ENCODE results near the gene KAZN. TPM values are rescaled to one million over a fixed set of nuclear protein-coding genes. Genes with fewer than 3 reads are reported as not detected.

KAZN gene
- total RNA-seq, 1 donor from 2014 or later, result 37.2 TPM

DNA sequence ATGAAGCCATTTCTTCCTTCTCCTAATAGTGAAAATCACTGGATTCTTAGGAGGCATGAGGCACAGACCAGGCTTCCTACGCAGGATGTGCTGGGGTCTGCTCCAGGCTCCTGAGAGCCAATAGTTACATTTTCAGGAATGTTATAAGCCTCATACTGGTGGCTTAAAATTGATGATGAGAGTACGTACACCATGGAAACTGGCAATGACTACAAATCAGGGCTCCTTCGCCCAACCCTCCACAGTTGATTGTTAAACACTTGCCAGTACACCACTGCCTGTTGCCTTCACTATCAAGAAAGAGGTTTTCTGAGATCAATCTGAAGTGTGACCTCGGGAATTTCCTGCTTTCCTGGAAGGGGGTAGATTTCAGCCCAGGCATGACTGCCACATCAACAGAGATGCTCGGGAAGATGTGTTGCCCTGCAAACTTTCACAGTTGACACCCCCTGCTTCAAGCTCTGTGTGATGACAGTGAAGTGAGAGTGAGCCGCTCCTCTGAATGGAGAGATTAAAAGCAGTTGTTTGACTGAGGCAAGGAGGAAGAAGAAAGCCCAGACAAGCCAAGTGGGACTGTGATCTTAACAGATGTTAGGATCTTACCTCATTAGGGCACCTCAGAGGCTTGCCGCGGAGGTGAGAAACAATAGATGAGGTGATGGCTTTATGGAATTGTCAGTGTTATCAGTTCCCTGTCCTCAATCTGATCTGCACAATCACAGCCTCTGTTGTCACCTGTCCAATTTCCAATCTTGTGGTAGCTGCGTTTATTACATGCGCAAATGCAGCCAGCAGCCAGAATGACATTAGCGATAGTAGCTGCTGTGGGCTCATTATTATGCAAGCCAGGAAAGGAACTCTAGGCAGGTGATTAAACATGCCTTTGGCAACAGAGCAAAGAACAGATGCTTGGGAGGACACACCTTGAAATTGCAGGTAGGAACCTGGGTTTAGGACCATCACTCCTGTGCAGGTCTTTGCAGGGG, 277.3 kb downstream of the KAZN start:
- intact Hi-C loops (cut with DNase I), result no loop called here
- DNase-seq (ENCODE audit: low spot score) (no peak), ATAC-seq (no peak)

DNA sequence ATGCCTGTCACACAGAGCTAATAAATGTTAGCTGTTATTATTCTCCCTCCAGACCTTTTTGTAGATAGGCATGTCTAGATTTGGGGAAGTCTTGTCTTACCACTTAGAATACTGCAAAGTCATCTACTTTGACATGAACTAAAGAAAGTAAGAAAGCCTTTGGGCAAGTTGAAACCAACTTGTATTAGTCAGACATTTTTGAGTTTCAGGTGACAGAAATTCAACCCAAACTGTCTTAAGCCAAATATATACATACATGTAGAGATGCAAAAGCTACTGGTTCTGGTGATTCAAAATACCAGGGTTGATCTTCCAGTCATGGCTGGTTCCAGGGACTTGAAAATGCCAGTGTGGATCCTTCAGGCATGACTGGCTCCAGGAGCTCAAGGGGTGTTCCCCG, 278.3 kb downstream of the KAZN start:
- no peak for ATAC-seq
- DNase-seq (ENCODE audit: low spot score), result no peak
- intact Hi-C loops (cut with DNase I), result no loop called here

DNA sequence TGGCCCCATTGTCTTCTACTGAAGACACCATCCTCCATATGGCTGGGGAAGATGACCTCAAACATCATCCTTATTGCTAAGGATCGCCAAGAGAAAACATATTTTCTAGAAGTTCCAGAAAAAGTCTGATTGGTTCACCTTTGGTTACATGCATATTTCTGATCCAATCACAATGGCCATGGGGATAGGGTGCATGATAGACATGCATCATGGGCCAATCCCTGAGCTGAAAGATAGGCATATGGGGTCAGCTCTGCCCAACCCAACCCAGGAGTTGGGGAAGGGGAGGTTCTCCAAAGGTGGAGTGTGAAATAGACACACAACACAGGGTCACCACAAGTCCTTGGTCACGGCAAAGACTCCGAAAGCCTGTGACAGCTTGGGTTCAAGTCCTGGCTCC, 278.7 kb downstream of the KAZN start:
- intact Hi-C loops (cut with DNase I), result no loop called here
- DNase-seq (ENCODE audit: low spot score) (no peak), ATAC-seq (no peak)

- no peak for ATAC-seq
- intact Hi-C loops (cut with DNase I), result no loop called here
- no peak for DNase-seq (ENCODE audit: low spot score)
These were observed 279.6 kb downstream of the KAZN start for GRCh38 chr1:14878124-14878523.

- no peak for DNase-seq (ENCODE audit: low spot score)
- no peak for ATAC-seq
- intact Hi-C loops (cut with DNase I), result no loop called here
These were observed 280.5 kb downstream of the KAZN start for GRCh38 chr1:14878951-14879350.

- ATAC-seq, result peak; percentile 52
- no peak for DNase-seq (ENCODE audit: low spot score)
- intact Hi-C loops (cut with DNase I), result no loop called here
These were observed 282.2 kb downstream of the KAZN start for GRCh38 chr1:14880456-14881316.

- ATAC-seq (no peak), DNase-seq (ENCODE audit: low spot score) (no peak)
- intact Hi-C loops (cut with DNase I), result no loop called here
These were observed 283.5 kb downstream of the KAZN start for GRCh38 chr1:14881775-14882672.

GRCh38 chr1:14884614-14885175, 286.2 kb downstream of the KAZN start:
- no peak for ATAC-seq
- intact Hi-C loops (cut with DNase I), result no loop called here
- no peak for DNase-seq (ENCODE audit: low spot score)

DNA sequence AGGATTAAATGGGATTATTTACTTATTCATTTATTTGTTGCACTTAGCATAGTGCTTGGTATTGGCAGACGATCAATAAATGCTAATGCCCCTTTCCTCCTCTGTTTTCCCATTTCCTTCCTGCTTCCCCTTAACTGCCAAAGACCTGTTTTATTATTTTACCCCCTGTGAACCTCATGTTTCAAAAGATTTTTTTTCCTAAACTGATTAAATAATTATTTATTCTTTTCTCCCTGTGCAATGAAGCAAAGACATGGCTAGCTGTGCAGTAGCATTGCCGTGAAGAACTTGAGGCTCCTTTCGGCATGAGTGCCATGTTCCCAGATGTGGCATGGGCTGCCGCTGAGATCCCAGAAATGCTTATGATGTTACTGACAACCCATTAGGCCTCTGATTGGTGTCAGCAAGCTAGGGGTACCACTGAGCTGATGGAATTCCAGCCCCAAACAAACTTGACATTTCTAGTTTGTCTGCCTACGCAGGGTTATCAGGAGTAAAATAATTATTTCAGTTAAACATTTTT, 288.6 kb downstream of the KAZN start:
- no peak for ATAC-seq

GRCh38 chr1:14887764-14888350, 289.4 kb downstream of the KAZN start:
- intact Hi-C loops (cut with DNase I), result no loop called here
- ATAC-seq, result no peak
- DNase-seq (ENCODE audit: low spot score), result no peak

More for the DNA sequence above, 288.6 kb downstream of the KAZN start:
- intact Hi-C loops (cut with DNase I), result no loop called here
- DNase-seq (ENCODE audit: low spot score), result no peak

DNA sequence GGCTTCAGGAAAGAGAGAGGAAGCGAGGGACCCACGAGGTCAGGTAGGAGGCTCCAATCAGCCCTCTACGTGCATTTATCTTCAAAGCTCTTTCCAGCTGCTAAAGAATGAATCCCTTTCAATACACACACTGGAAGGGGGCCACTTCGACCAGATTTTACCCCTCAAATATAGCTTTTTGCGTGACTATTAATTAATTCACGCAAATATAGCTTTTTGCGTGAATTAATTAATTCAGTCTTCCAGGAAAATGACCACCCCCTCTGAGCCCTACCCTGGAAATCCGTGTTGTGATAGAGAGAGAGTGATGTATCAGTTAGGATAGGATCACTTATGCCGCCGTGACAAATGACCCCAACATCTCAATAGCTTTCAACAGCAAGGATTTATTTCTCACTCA, 289.9 kb downstream of the KAZN start:
- intact Hi-C loops (cut with DNase I), result no loop called here
- ATAC-seq (no peak), DNase-seq (ENCODE audit: low spot score) (no peak)

GRCh38 chr1:14889825-14890440, 291.4 kb downstream of the KAZN start:
- intact Hi-C loops (cut with DNase I), result no loop called here
- ATAC-seq, result no peak
- no peak for DNase-seq (ENCODE audit: low spot score)

DNA sequence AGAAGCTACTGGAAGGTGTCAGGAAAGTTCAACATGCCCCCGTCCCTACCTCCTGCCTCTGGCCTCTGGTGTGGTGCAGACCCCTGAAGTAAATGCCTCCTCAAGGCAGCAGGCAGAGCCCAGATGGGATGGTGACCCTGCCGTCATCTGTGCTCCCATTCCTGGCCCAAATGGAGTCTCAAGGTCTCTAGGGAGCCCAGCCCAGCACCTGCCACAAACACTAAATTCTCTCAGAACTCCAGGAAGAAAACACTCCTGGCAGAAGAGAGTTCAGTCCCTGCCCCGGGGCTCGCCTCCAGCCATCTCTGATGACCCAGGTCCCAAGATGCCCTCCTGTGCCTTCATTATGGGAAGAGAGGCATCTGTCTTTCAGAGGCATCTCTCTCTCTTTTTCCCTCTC, 293.5 kb downstream of the KAZN start:
- DNase-seq (ENCODE audit: low spot score), result no peak
- intact Hi-C loops (cut with DNase I), result no loop called here
- ATAC-seq, result no peak

DNA sequence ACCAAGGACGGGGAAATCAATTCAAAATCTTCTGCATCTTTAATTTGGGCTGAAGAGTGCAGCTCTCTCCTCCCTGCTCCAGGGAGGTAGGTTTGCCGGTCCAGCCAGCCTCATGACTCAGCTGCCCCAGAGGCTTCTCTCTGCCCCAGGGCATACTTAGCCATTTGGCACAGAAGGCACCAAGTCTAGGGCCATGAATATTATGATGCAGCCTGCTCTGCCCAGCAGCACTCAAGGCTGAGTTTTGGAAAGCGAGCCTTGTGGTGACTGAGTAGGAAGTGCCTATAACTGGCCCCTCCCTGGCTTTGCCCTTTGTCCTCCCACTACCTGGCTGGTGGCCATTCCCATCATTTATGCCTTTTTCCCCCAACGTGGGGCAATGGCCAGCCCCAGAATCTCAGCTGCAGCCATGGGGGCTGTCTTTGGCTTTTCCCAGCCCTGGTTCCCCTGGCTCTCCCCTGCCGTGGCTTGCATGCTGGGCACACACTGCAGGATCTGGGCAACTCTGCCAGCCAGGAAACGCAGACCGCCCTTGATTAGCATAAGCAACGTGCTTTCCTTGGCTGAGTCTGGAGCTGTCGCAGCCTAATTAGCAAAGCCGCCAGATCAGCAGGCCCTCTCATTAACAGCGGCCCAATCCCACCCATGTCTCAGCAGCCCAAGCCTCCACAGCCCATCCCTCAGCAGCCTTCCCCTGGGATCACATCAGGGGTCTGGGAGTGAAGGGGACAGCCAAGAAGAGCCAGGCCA, 296.5 kb downstream of the KAZN start:
- DNase-seq (ENCODE audit: low spot score) (no peak), ATAC-seq (peak; percentile 41)
- intact Hi-C loops (cut with DNase I), result no loop called here

- DNase-seq (ENCODE audit: low spot score) (no peak), ATAC-seq (no peak)
- intact Hi-C loops (cut with DNase I), result no loop called here
These were observed 297.2 kb downstream of the KAZN start for GRCh38 chr1:14895727-14896126.

DNA sequence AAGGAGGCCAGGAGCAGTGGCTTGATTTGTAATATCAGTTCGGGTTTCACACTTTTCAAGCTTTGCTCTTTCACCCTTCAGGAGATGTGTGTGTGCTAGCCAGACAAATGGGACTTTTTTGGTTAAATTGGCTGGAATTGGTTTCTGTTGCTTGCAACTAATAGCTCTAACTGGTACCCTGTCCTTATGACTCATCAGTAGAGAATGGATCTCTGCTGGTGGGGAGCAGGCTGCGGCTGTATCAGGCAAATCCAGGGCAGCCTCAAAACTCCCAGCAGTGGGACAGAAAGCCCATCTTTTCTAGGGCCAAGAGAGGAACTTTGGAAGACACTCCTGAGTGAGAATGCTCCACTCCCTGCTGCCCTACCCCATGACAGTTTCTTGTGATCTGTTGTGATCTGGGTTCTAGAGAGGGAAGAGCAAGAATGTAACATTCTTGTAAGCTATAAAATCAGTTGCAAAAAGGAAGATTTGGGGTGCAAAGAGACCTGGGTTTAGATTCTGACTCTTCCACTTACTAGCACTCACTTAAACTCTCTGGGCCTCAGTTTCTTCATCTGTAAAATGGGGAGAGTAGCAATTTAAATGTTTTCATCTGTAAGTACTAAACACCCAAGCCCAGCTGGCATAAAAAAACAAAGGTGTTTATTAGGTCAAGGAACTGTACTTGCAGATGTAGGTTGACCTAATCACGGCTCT, 298.0 kb downstream of the KAZN start:
- DNase-seq (ENCODE audit: low spot score) (no peak), ATAC-seq (no peak)
- intact Hi-C loops (cut with DNase I), result no loop called here

Measured in sciatic nerve (tissue), 2 donors.